HepG2 (cell line): ENCODE data around the gene MYOF. TPM values are rescaled to one million over a fixed set of nuclear protein-coding genes. Genes with fewer than 3 reads are reported as not detected.

ENCODE experiments used
- ATAC-seq: fragments of 200-7000 bp; cut with Tn5 transposase; 3 replicates; pipeline ENCODE4 v1.9.1; 2020; ENCODE audit warnings: mild to moderate bottlenecking, moderate library complexity
- BruUV-seq: library from RNA; stranded (reverse); fragments of 400-500 nt; replicated peaks from 2 replicates; lab custom pipeline; 2021; lab: Mats Ljungman, UMichigan
- CTCF ChIA-PET: fragments of 300-600 bp; formaldehyde crosslinking; extraction: SDS; loops from one replicate; lab custom pipeline; 2021; ENCODE audit warnings: low total read pairs, inconsistent platforms, low intra/inter-chr PET ratio; lab: Yijun Ruan, JAX
- POLR2A ChIA-PET: fragments of 350-600 bp; sonication (Branson Sonifier 250); formaldehyde crosslinking; loops from one replicate; lab custom pipeline; 2020; ENCODE audit warnings: antibody characterized with exemption, inconsistent platforms; lab: Yijun Ruan, JAX
- DNase-seq: peaks from one replicate; pipeline ENCODE4 v3.0.0-alpha.2; 2015; ENCODE audit warnings: low spot score
- FAIRE-seq: peaks from 3 replicates; lab custom pipeline; 2011; peaks lifted over from hg19 to GRCh38; lab: Jason Lieb, UNC
- H2AFZ ChIP-seq: one replicate; pipeline ENCODE4 v1.6.1; 2011; ENCODE audit warnings: low read length, inconsistent platforms
- H3K27ac ChIP-seq: fragments of 300-600 bp; 3 replicates; pipeline ENCODE4 v1.8.0; 2011; ENCODE audit warnings: mixed run types, mild to moderate bottlenecking, mixed read lengths, low read length, inconsistent platforms; ENCODE audit not compliant: insufficient read depth; ENCODE audit errors: extremely low read length
- H3K27me3 ChIP-seq, 2 experiments: fragments of 200-600 bp in 1 of 2; 2 replicates in 1 of 2; 3 replicates in 1 of 2; pipeline versions ENCODE4 v1.6.0 to v1.8.0; 2011; ENCODE audit warnings: low read length in 2 of 2, mild to moderate bottlenecking in 2 of 2, moderate library complexity in 2 of 2, inconsistent platforms in 1 of 2; ENCODE audit not compliant: insufficient read depth in 2 of 2, control insufficient read depth in 1 of 2
- H3K36me3 ChIP-seq, 2 experiments: fragments of 200-600 bp in 1 of 2; replicated peaks in 1 of 2; 2 replicates in 1 of 2; 3 replicates in 1 of 2; pipeline versions ENCODE4 v1.5.1 to v1.8.0; 2011; ENCODE audit warnings: low read length in 2 of 2, inconsistent platforms in 1 of 2; ENCODE audit not compliant: insufficient read depth in 2 of 2, control insufficient read depth in 1 of 2
- H3K4me1 ChIP-seq: 2 replicates; pipeline ENCODE4 v1.5.1; 2012; ENCODE audit warnings: low read length, inconsistent platforms; ENCODE audit not compliant: insufficient read depth
- H3K4me2 ChIP-seq: 2 replicates; pipeline ENCODE4 v1.6.0; 2011; ENCODE audit warnings: low read depth, low read length, inconsistent platforms
- H3K4me3 ChIP-seq, 3 experiments: fragments of 200-600 bp in 1 of 3; sonication (generic), shearing (Covaris generic) in 1 of 3; replicated peaks in 1 of 3; 2 replicates each; pipeline ENCODE4 v1.5.1; 2011 to 2016; ENCODE audit warnings: low read length in 3 of 3, inconsistent platforms in 2 of 3, low read depth in 2 of 3, mild to moderate bottlenecking in 2 of 3, control low read depth in 1 of 3, mixed read lengths in 1 of 3; ENCODE audit not compliant: insufficient read depth in 1 of 3
- H3K79me2 ChIP-seq: one replicate; pipeline ENCODE4 v1.6.1; 2011; ENCODE audit warnings: low read length, inconsistent platforms; ENCODE audit not compliant: insufficient read depth
- H3K9ac ChIP-seq: 2 replicates; pipeline ENCODE4 v1.6.0; 2011; ENCODE audit warnings: mild to moderate bottlenecking, low read depth, low read length, inconsistent platforms; ENCODE audit not compliant: insufficient read depth
- H3K9me3 ChIP-seq: 2 replicates; pipeline ENCODE4 v1.5.1; 2012; ENCODE audit warnings: mild to moderate bottlenecking, low read length
- H4K20me1 ChIP-seq: 2 replicates; pipeline ENCODE4 v1.6.0; 2011; ENCODE audit warnings: inconsistent platforms, mild to moderate bottlenecking, low read length, moderate library complexity; ENCODE audit not compliant: insufficient read depth
- AGO1 ChIP-seq: fragments of 200-400 bp; formaldehyde crosslinking; IDR thresholded peaks from 2 replicates; pipeline ENCODE4 v1.6.1; 2017; ENCODE audit warnings: mild to moderate bottlenecking, low read depth, low read length, moderate library complexity; ENCODE audit not compliant: poor library complexity, severe bottlenecking
- FOXP1 ChIP-seq, 2 experiments: fragments of 450-650 bp in 1 of 2; IDR thresholded peaks; 2 replicates each; pipeline ENCODE4 v1.6.1; 2017 to 2018; ENCODE audit warnings: antibody characterized with exemption in 1 of 2
- NR2F1 ChIP-seq, 2 experiments: fragments of 450-650 bp in 1 of 2; formaldehyde crosslinking in 1 of 2; IDR thresholded peaks; 2 replicates each; pipeline versions ENCODE4 v1.5.0 to v1.6.1; 2016 to 2020; ENCODE audit warnings: mild to moderate bottlenecking in 1 of 2, missing compliant biosample characterization in 1 of 2, missing genetic modification reagents in 1 of 2, moderate library complexity in 1 of 2
- TOE1 ChIP-seq: sonication (generic); formaldehyde crosslinking; IDR thresholded peaks from 2 replicates; pipeline ENCODE4 v1.4.0; 2020; ENCODE audit warnings: mild to moderate bottlenecking, missing genetic modification reagents
- ZNF44 ChIP-seq: sonication (generic); formaldehyde crosslinking; IDR thresholded peaks from 2 replicates; pipeline ENCODE4 v1.5.1; 2020; ENCODE audit warnings: mild to moderate bottlenecking, missing genetic modification reagents
- WGBS: methylation state at CpG from one replicate; pipeline ENCODE4 v1.1.6; 2017; ENCODE audit warnings: low lambda C conversion rate; 5-methylcytosine and 5-hydroxymethylcytosine counted together
- in situ Hi-C: cut with HindIII; loops from 2 replicates; pipeline ENCODE4 v1.10.0; 2017; ENCODE audit warnings: low pct_unique_long_range_greater_than_20kb; ENCODE audit not compliant: extremely low pct_ligation_motif_present
- intact Hi-C: fragments of 100-400 bp; cut with micrococcal nuclease; formaldehyde crosslinking; loops from one replicate; pipeline ENCODE4 v1.10.0; 2022; ENCODE audit not compliant: unreplicated experiment
- polyA plus RNA-seq, 8 experiments: library from polyadenylated mRNA; depleted of rRNA in 3 of 8; stranded (reverse) in 7 of 8; unstranded in 1 of 8; fragments of >200 nt; fragmentation: Illumina TruSeq in 4 of 8; extraction: Trizol in 4 of 8; gene quantifications; 2 replicates each; pipeline versions ENCODE4 v1.2.1 to v1.2.3, GENCODE V29; 2011 to 2016; ENCODE audit warnings: low read depth in 4 of 8, missing spikeins in 1 of 8, mixed read lengths in 1 of 8; ENCODE audit not compliant: insufficient read depth in 1 of 8
- total RNA-seq, 5 experiments: library from RNA; depleted of rRNA; stranded (reverse); fragments of >200 nt; fragmentation: Illumina TruSeq; extraction: Trizol; gene quantifications; 2 replicates each; pipeline ENCODE4 v1.2.3, GENCODE V29; 2016; ENCODE audit warnings: low read depth in 1 of 5
- TF ChIP-seq, protein P1 (sequence below): sonication (generic); formaldehyde crosslinking; conservative IDR thresholded peaks from 2 replicates; pipeline ENCODE4 v1.8.1; 2023; ENCODE audit warnings: missing genetic modification reagents

MYOF gene
- total and polyA plus RNA-seq, 2 of the 13 experiments (the other 11 are each of a cell fraction or from before 2014, with no cell fraction given), result 0.18 to 0.42 TPM

DNA sequence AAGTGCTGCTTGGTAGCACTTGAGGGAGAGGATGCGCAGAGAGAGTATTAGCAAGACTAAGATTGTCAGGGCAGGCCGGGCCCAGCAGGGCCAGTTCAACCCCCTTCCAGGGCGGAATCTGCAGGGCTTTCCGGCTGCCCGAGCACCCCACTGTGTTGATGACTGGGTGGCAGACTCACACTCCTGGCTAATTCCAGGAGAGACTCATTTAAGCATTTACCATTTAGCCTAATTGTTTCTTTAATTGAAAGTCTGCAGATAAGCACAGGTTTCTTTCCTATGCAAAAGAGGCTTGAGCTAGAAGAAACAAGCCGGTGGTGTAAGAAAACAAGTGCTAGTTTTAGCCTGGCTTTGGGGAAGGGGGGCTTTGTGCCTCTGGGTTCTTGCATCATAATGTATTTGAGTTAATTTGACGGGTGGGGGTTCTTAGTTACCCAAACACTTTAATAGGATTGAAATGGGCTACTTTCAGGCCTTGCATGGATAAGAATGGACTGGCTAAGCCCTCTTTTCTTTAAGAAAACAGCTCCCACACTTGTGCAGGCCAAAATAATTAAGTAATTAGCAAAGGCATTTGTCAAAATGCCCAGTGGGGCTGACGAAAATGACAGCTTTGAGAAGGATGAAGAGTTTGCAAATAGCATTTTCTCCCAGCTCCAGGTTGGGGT lies 201.3 kb downstream of the MYOF start:
- TF ChIP-seq, protein P1, sequence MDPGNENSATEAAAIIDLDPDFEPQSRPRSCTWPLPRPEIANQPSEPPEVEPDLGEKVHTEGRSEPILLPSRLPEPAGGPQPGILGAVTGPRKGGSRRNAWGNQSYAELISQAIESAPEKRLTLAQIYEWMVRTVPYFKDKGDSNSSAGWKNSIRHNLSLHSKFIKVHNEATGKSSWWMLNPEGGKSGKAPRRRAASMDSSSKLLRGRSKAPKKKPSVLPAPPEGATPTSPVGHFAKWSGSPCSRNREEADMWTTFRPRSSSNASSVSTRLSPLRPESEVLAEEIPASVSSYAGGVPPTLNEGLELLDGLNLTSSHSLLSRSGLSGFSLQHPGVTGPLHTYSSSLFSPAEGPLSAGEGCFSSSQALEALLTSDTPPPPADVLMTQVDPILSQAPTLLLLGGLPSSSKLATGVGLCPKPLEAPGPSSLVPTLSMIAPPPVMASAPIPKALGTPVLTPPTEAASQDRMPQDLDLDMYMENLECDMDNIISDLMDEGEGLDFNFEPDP, result no peak
- TF ChIP-seq NR2F1 (CRISPR knock-in tag; IDR thresholded peaks at IDR 0.05), result no peak
- no peak for TF ChIP-seq FOXP1 (IDR thresholded peaks at IDR 0.05)
- no peak for TF ChIP-seq FOXP1 (CRISPR knock-in tag; IDR thresholded peaks at IDR 0.05)
- TF ChIP-seq TOE1 (CRISPR knock-in tag), result no peak
- TF ChIP-seq AGO1, result no peak
- TF ChIP-seq ZNF44 (CRISPR knock-in tag), result no peak
- H4K20me1 ChIP-seq, result no peaks in the 10 kb centered on the region
- no peak overlapping the region for H3K9ac ChIP-seq
- no peak overlapping the region for H3K4me3 ChIP-seq
- no peaks in the 10 kb centered on the region for H3K36me3 ChIP-seq
- no peak for ATAC-seq
- CTCF ChIA-PET, result no interaction called here
- no peaks in the 10 kb centered on the region; a peak in 1 of 5 replicates for H3K27me3 ChIP-seq
- no TSS peak for BruUV-seq
- WGBS, result 49% methylated on average over 8 of the region's 8 CpGs
- H2AFZ ChIP-seq, result no peak overlapping the region
- FAIRE-seq, result no peak
- in situ Hi-C loops, result no loop called here
- no peak for DNase-seq
- no peak overlapping the region for H3K27ac ChIP-seq
- H3K9me3 ChIP-seq, result no peaks in the 10 kb centered on the region
- intact Hi-C loops, result no loop called here
- no peaks in the 10 kb centered on the region for H3K79me2 ChIP-seq
- no peaks in the 10 kb centered on the region for H3K4me1 ChIP-seq
- POLR2A ChIA-PET, result no interaction called here
- H3K4me2 ChIP-seq, result no peak overlapping the region
